Mucosa of descending colon (tissue), 3 donors: ENCODE measurements around the gene SUMF2. TPM values are rescaled to one million over a fixed set of nuclear protein-coding genes. Genes with fewer than 3 reads are reported as not detected.
"Not testable (repeated sequence)": the region's sequence is repeated elsewhere in the genome, so short reads cannot be mapped to it uniquely, and the experiment has no call there.

ENCODE experiments used
- ATAC-seq: fragments of 200-7000 bp; cut with Tn5 transposase; one replicate; pipeline ENCODE4 v1.9.1; 2020; ENCODE audit warnings: mild to moderate bottlenecking, moderate library complexity
- DNase-seq, 3 donors: peaks; one replicate each; pipeline ENCODE4 v3.0.0-alpha.2; 2020
- H3K36me3 ChIP-seq: fragments of 200-600 bp; one replicate; pipeline ENCODE4 v1.8.0; 2021; ENCODE audit warnings: low read depth, mild to moderate bottlenecking
- H3K4me1 ChIP-seq: fragments of 200-600 bp; one replicate; pipeline ENCODE4 v1.8.0; 2021; ENCODE audit warnings: low read depth, mild to moderate bottlenecking
- H3K4me3 ChIP-seq: fragments of 200-600 bp; one replicate; pipeline ENCODE4 v1.8.0; 2021; ENCODE audit warnings: mild to moderate bottlenecking
- H3K9me3 ChIP-seq: fragments of 200-600 bp; one replicate; pipeline ENCODE4 v1.8.0; 2021; ENCODE audit warnings: mild to moderate bottlenecking
- intact Hi-C, 2 donors: fragments of 100-400 bp; cut with DNase I in 1 of 2; cut with micrococcal nuclease in 1 of 2; formaldehyde crosslinking; loops; one replicate each; pipeline versions ENCODE4 v1.11.0 to v1.11.1; 2022; cut with DNase I, micrococcal nuclease
- total RNA-seq, 3 donors: library from RNA; stranded (reverse); fragmentation: NEBNext Ultra II Directional in 2 of 3; extraction: Animal tissue kit (Norgen Biotek cat#: 25700) in 2 of 3; gene quantifications; one replicate each; pipeline versions ENCODE4 v1.2.1 to v1.2.4, GENCODE V29; 2021 to 2023
- TF ChIP-seq, protein P1 (sequence below): fragments of 200-600 bp; IDR thresholded peaks from one replicate; pipeline ENCODE4 v1.8.0; 2022; ENCODE audit warnings: antibody characterized with exemption, mild to moderate bottlenecking
- donor health status: DM: no; HTN: no; CAD: no; lungs with moderate emphysema.
- donor health status: DM: no; HTN: no; CAD: no.
- donor health status: DM: no; HTN: yes; CAD: no.

SUMF2 gene
- total RNA-seq, 3 donors from 2014 or later = 91.6 to 122 (median 101) TPM

DNA sequence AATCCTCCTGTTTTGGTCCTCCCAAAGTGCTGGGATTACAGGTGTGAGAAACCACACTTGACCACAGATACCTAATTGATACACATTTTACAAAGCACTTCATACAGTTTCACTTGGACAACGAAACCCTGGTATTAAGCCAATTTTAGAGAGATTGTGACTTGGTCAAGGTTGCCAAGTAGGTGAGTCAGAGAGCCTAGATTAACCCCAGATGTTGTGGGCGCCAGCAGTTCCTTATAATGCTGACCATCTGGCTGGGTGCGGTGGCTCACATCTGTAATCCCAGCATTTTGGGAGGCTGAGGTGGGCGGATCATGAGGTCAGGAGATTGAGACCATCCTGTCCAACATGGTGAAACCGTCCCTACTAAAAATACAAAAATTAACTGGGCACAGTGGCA lies 33.6 kb downstream of the SUMF2 start:
- DNase-seq = no peak
- Histone ChIP-seq H3K4me3 (no peak overlapping the region), H3K36me3 (peaks cover 14% of the 10 kb centered on the region), H3K4me1 (no peaks in the 10 kb centered on the region), H3K9me3 (no peaks in the 10 kb centered on the region)
- intact Hi-C loops = no loop called here
- peak; percentile 42 for ATAC-seq
- TF ChIP-seq, protein P1, sequence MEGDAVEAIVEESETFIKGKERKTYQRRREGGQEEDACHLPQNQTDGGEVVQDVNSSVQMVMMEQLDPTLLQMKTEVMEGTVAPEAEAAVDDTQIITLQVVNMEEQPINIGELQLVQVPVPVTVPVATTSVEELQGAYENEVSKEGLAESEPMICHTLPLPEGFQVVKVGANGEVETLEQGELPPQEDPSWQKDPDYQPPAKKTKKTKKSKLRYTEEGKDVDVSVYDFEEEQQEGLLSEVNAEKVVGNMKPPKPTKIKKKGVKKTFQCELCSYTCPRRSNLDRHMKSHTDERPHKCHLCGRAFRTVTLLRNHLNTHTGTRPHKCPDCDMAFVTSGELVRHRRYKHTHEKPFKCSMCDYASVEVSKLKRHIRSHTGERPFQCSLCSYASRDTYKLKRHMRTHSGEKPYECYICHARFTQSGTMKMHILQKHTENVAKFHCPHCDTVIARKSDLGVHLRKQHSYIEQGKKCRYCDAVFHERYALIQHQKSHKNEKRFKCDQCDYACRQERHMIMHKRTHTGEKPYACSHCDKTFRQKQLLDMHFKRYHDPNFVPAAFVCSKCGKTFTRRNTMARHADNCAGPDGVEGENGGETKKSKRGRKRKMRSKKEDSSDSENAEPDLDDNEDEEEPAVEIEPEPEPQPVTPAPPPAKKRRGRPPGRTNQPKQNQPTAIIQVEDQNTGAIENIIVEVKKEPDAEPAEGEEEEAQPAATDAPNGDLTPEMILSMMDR = no peak

DNA sequence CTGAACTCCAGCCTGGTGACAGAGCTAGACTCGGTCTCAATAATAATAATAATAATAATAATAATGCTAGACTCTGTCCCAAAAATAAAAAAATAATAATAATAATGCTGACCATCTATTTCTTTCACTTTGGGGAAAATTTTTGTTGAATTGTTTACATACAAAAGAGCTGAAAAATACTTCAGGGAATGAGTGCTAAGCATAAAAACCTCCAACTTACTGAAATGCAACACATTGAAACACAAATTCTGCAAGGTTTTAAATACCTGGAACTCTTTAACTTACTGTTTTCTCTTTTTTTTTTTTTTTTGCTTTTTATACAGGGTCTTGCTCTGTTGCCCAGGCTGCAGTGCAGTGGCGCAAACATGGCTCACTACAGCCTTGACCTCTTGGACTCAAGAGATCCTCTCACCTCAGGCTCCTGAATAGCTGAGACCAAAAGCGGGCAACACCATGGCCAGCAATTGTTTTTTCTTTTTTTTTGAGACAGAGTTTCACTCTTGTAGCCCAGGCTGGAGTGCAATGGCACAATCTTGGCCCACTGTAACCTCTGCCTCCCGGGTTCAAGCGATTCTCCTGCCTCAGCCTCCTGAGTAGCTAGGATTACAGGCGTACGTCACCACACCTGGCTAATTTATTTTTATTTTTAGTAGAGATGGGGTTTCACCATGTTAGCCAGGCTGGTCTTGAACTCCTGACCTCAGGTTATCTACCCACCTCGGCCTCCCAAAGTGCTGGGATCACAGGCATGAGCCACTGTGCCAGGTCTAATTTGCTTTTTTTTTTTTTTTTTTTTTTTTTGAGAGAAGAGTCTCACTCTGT lies 34.3 kb downstream of the SUMF2 start:
- ATAC-seq, H3K4me1 ChIP-seq, intact Hi-C loops, H3K9me3 ChIP-seq, DNase-seq, H3K4me3 ChIP-seq: not testable (repeated sequence)
- peaks cover 17% of the 10 kb centered on the region for H3K36me3 ChIP-seq

DNA sequence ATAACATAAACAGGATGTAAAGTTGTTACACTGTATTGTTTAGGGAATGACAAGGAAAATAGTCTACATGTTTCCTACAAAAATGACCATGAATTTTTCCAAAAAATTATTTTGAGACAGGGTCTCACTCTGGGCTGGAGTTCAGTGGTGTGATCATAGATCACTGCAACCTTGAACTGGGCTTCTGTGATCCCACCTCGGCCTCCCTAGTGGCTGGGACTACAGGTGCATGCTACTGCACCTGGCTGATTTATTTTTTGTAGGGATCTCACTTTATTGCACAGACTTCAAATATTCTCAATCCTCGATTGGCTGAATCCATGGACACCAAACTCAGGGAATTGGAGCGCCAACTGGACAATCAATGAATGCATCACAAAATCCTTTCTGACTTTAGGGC lies 35.6 kb downstream of the SUMF2 start:
- H3K9me3 ChIP-seq = no peaks in the 10 kb centered on the region

DNA sequence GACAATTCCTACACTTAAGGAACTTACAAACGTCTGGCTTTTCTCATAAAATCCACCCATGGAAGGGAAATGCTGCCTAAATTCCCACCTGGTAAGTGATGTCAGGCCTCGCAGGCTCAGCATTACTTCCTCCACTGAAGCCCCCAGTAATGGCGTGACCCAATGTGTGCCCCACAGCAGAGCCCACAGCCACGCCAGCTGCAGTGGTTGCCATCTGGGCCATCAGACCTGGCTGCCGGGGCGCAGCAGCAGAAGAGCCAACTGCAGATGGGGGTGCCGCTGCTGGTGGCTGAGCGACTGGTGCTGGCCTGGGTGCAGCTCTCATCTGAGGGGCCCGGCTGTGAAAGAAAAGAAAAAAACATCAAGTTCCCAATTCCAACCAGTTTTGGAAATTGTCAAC lies 40.1 kb downstream of the SUMF2 start:
- Histone ChIP-seq H3K4me1 (peaks cover 12% of the 10 kb centered on the region), H3K36me3 (peaks cover 23% of the 10 kb centered on the region)
- H3K9me3 ChIP-seq, intact Hi-C loops, DNase-seq, ATAC-seq, H3K4me3 ChIP-seq: not testable (repeated sequence)

More for the DNA sequence above, 35.6 kb downstream of the SUMF2 start:
- DNase-seq (no peak), ATAC-seq (no peak)
- intact Hi-C loops = no loop called here
- H3K36me3 ChIP-seq = peaks cover 23% of the 10 kb centered on the region
- TF ChIP-seq, protein P1 = no peak
- peaks cover 2% of the 10 kb centered on the region for H3K4me1 ChIP-seq
- no peak overlapping the region for H3K4me3 ChIP-seq

DNA sequence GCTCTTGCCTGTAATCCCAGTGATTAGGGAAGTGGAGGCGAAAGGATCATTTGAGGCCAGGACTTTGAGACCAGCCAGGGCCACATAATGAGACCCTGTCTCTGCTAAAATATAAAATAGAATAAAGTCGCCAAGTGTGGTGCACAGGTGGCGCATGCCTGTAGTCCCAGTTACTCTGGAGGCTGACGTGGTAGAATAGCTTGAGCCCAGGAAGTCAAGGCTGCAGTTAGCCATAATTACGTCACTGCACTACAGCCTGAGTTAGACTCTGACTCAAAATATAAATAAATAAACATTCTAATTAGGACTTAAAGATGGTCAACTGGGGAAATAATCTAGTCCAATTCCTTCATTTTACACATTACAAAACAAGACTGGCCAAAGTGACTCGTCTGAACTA lies 41.4 kb downstream of the SUMF2 start:
- peak; percentile 63 for ATAC-seq
- H3K9me3 ChIP-seq = no peaks in the 10 kb centered on the region
- TF ChIP-seq, protein P1 = no peak
- peak overlapping the region; percentile 95 for H3K4me3 ChIP-seq
- intact Hi-C loops = no loop called here
- peaks cover 12% of the 10 kb centered on the region for H3K4me1 ChIP-seq
- DNase-seq = peak in 1 of 3 donors; percentile 50
- H3K36me3 ChIP-seq = peaks cover 23% of the 10 kb centered on the region

DNA sequence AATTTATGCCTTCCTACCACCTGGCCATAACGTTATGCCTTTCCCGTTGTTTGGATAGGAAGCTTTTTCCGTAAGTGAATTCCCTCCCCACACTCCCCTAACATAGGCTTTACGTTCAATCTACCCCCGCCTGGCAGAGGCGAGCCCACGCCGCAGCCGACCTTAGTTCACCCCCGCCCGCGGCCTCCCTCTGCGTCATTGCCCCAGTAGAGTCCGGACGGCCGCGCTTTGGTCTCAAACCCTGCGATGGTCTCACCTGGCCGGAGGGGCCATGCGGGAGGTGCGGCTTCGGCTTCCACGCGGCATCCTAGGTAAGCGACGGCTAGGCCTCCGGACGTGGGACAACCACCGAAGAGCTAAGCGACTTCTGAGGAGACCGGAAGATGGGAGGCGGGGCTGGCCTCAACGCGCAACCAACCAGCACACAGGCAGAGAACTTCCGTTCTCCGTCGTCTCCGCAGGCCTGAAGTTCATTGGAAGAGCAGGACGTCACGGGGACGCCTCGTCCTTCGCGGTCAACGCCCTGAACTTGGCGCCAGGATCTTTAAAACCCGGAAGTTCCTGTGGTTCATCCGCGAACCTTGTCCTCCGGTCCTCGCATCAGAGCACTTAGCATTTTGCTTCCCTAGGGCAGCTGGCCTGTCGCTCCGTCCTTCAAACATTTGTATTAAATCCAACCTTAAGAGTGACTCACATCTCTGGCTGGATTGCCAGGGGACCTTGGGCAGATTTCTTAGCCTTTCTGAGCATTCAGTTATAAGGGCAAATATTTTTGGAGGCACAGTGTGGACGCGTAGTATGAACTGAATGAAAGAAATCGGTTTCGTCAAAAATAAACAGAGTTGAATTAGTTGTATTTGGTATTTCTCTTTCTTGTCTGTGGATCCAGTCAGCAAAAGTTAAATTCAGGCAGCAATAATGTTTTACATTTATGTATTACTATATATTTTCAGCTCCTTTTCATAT lies 42.3 kb downstream of the SUMF2 start, which contains the start of gene CHCHD2:
CHCHD2 (minus strand) TSS at position 369 of the 966 bp plus-strand sequence; CDS start at position 306, 63 bp downstream.
- TF ChIP-seq, protein P1 = no peak
- Histone ChIP-seq H3K4me1 (peaks cover 12% of the 10 kb centered on the region), H3K36me3 (peaks cover 18% of the 10 kb centered on the region), H3K9me3 (no peaks in the 10 kb centered on the region), H3K4me3 (peak within 1 kb of the TSS; percentile 95)
- intact Hi-C loops = no loop called here
- ATAC-seq = peak; percentile 100
- DNase-seq = peak; percentile 95 to 98 (median 98)
